Activated CD4-positive, alpha-beta T cell treated with anti-CD3 and anti-CD28 coated beads, Interleukin-2, amount 10 ng/mL, durations not matched to agents 24 days and 14 days (primary cell): ENCODE measurements around the gene ZNF205. TPM values are rescaled to one million over a fixed set of nuclear protein-coding genes. Genes with fewer than 3 reads are reported as not detected.
A peak's percentile ranks its signal among the peaks of the same experiment; 100 is the strongest.

ENCODE experiments used
- DNase-seq: peaks from one replicate; pipeline ENCODE4 v3.0.0; 2022
- H3K27ac Mint-ChIP-seq: one replicate; pipeline ENCODE4 v1.8.0; 2022; ENCODE audit warnings: mild to moderate bottlenecking, mixed read lengths
- H3K27me3 Mint-ChIP-seq: one replicate; pipeline ENCODE4 v1.8.0; 2022; ENCODE audit warnings: mixed read lengths
- H3K36me3 Mint-ChIP-seq: one replicate; pipeline ENCODE4 v1.8.0; 2022; ENCODE audit warnings: low read depth, mild to moderate bottlenecking, mixed read lengths
- H3K4me1 Mint-ChIP-seq: one replicate; pipeline ENCODE4 v1.8.0; 2021; ENCODE audit warnings: mixed read lengths
- H3K4me3 Mint-ChIP-seq: one replicate; pipeline ENCODE4 v1.8.0; 2022; ENCODE audit warnings: mild to moderate bottlenecking, moderate library complexity, mixed read lengths
- H3K9me3 Mint-ChIP-seq: one replicate; pipeline ENCODE4 v1.8.0; 2021; ENCODE audit warnings: mixed read lengths
- intact Hi-C: fragments of 100-400 bp; cut with micrococcal nuclease; formaldehyde crosslinking; loops from one replicate; pipeline ENCODE4 v1.15.1; 2023
- total RNA-seq: library from RNA; stranded (reverse); gene quantifications from 2 replicates; pipeline ENCODE4 v1.2.3, GENCODE V29; 2022

ZNF205 gene
- total RNA-seq, 1 donor from 2014 or later, result 0.21 TPM

- Mint-ChIP-seq H3K36me3 (no peaks in the 10 kb centered on the region), H3K9me3 (no peaks in the 10 kb centered on the region), H3K27me3 (peaks cover 2% of the 10 kb centered on the region), H3K27ac (peak overlapping the region; percentile 85), H3K4me3 (peak overlapping the region; percentile 78), H3K4me1 (peaks cover 36% of the 10 kb centered on the region)
- DNase-seq, result peak; percentile 86
- intact Hi-C loops, result loop anchor here (2.0 kb wide), 1 partner anchor 42 kb away; no protein-coding TSS in a partner anchor
Measured at GRCh38 chr16:3101018-3101840, 11.2 kb upstream of the ZNF205 start.

- Mint-ChIP-seq H3K4me3 (peak overlapping the region; percentile 78), H3K36me3 (no peaks in the 10 kb centered on the region), H3K4me1 (peaks cover 36% of the 10 kb centered on the region), H3K9me3 (no peaks in the 10 kb centered on the region), H3K27ac (peak overlapping the region; percentile 86), H3K27me3 (peaks cover 2% of the 10 kb centered on the region)
- intact Hi-C loops, result loop anchor here (2.0 kb wide), 1 partner anchor 43 kb away; no protein-coding TSS in a partner anchor
- peak; percentile 80 for DNase-seq
Measured at GRCh38 chr16:3101841-3102470, 10.4 kb upstream of the ZNF205 start.

GRCh38 chr16:3106205-3106928 lies 6.0 kb upstream of the ZNF205 start:
- DNase-seq, result peak; percentile 97
- peak overlapping the region; percentile 90 for H3K27ac Mint-ChIP-seq
- intact Hi-C loops, result loop anchor here (1.0 kb wide), 2 partner anchors 18 to 44 kb away; no protein-coding TSS in a partner anchor
- peaks cover 2% of the 10 kb centered on the region for H3K27me3 Mint-ChIP-seq
- H3K36me3 Mint-ChIP-seq, result no peaks in the 10 kb centered on the region
- peak overlapping the region; percentile 88 for H3K4me3 Mint-ChIP-seq
- H3K4me1 Mint-ChIP-seq, result peaks cover 22% of the 10 kb centered on the region
- no peaks in the 10 kb centered on the region for H3K9me3 Mint-ChIP-seq

GRCh38 chr16:3112881-3113574 lies 642 bp downstream of the ZNF205 start:
- Mint-ChIP-seq H3K4me3 (no peak overlapping the region), H3K36me3 (no peaks in the 10 kb centered on the region), H3K27me3 (peaks cover 14% of the 10 kb centered on the region), H3K9me3 (no peaks in the 10 kb centered on the region), H3K27ac (no peak overlapping the region), H3K4me1 (peaks cover 2% of the 10 kb centered on the region)
- DNase-seq, result no peak
- intact Hi-C loops, result no loop called here

GRCh38 chr16:3113765-3114479 lies 1.5 kb downstream of the ZNF205 start:
- intact Hi-C loops, result no loop called here
- H3K27ac Mint-ChIP-seq, result no peak overlapping the region
- no peak overlapping the region for H3K4me3 Mint-ChIP-seq
- H3K9me3 Mint-ChIP-seq, result no peaks in the 10 kb centered on the region
- DNase-seq, result no peak
- H3K36me3 Mint-ChIP-seq, result no peaks in the 10 kb centered on the region
- H3K27me3 Mint-ChIP-seq, result peaks cover 14% of the 10 kb centered on the region
- H3K4me1 Mint-ChIP-seq, result peaks cover 2% of the 10 kb centered on the region

GRCh38 chr16:3115003-3115402 lies 2.6 kb downstream of the ZNF205 start:
- no peak overlapping the region for H3K27ac Mint-ChIP-seq
- H3K27me3 Mint-ChIP-seq, result peaks cover 12% of the 10 kb centered on the region
- H3K4me3 Mint-ChIP-seq, result no peak overlapping the region
- DNase-seq, result no peak
- H3K36me3 Mint-ChIP-seq, result no peaks in the 10 kb centered on the region
- intact Hi-C loops, result no loop called here
- peaks cover 2% of the 10 kb centered on the region for H3K4me1 Mint-ChIP-seq
- no peaks in the 10 kb centered on the region for H3K9me3 Mint-ChIP-seq

GRCh38 chr16:3115561-3115960 lies 3.2 kb downstream of the ZNF205 start:
- Mint-ChIP-seq H3K4me3 (no peak overlapping the region), H3K27ac (no peak overlapping the region), H3K4me1 (peaks cover 2% of the 10 kb centered on the region), H3K27me3 (peaks cover 12% of the 10 kb centered on the region), H3K9me3 (no peaks in the 10 kb centered on the region), H3K36me3 (no peaks in the 10 kb centered on the region)
- DNase-seq, result no peak
- intact Hi-C loops, result no loop called here

- Mint-ChIP-seq H3K36me3 (no peaks in the 10 kb centered on the region), H3K27ac (no peak overlapping the region), H3K4me3 (no peak overlapping the region), H3K4me1 (peaks cover 3% of the 10 kb centered on the region), H3K27me3 (peaks cover 2% of the 10 kb centered on the region), H3K9me3 (no peaks in the 10 kb centered on the region)
- no peak for DNase-seq
- intact Hi-C loops, result no loop called here
Measured at GRCh38 chr16:3118204-3118790, 5.9 kb downstream of the ZNF205 start.

GRCh38 chr16:3118846-3119245 lies 6.5 kb downstream of the ZNF205 start:
- intact Hi-C loops, result no loop called here
- H3K27ac Mint-ChIP-seq, result no peak overlapping the region
- DNase-seq, result no peak
- no peaks in the 10 kb centered on the region for H3K27me3 Mint-ChIP-seq
- peaks cover 7% of the 10 kb centered on the region for H3K4me1 Mint-ChIP-seq
- no peaks in the 10 kb centered on the region for H3K36me3 Mint-ChIP-seq
- no peaks in the 10 kb centered on the region for H3K9me3 Mint-ChIP-seq
- H3K4me3 Mint-ChIP-seq, result no peak overlapping the region

- intact Hi-C loops, result no loop called here
Measured at GRCh38 chr16:3119286-3119685, 6.9 kb downstream of the ZNF205 start.

GRCh38 chr16:3119701-3120408 lies 7.5 kb downstream of the ZNF205 start:
- H3K27ac Mint-ChIP-seq, result no peak overlapping the region
- no peaks in the 10 kb centered on the region for H3K36me3 Mint-ChIP-seq
- H3K4me1 Mint-ChIP-seq, result peaks cover 10% of the 10 kb centered on the region
- H3K27me3 Mint-ChIP-seq, result no peaks in the 10 kb centered on the region
- intact Hi-C loops, result no loop called here
- no peak for DNase-seq
- H3K9me3 Mint-ChIP-seq, result no peaks in the 10 kb centered on the region
- H3K4me3 Mint-ChIP-seq, result no peak overlapping the region

More at GRCh38 chr16:3119286-3119685, 6.9 kb downstream of the ZNF205 start:
- Mint-ChIP-seq H3K27ac (no peak overlapping the region), H3K4me3 (no peak overlapping the region), H3K36me3 (no peaks in the 10 kb centered on the region), H3K4me1 (peaks cover 7% of the 10 kb centered on the region), H3K9me3 (no peaks in the 10 kb centered on the region), H3K27me3 (no peaks in the 10 kb centered on the region)
- no peak for DNase-seq

- Mint-ChIP-seq H3K27ac (no peak overlapping the region), H3K36me3 (peaks cover 3% of the 10 kb centered on the region), H3K4me3 (no peak overlapping the region), H3K27me3 (no peaks in the 10 kb centered on the region), H3K4me1 (peaks cover 13% of the 10 kb centered on the region), H3K9me3 (no peaks in the 10 kb centered on the region)
- DNase-seq, result no peak
- intact Hi-C loops, result no loop called here
Measured at GRCh38 chr16:3120435-3120834, 8.0 kb downstream of the ZNF205 start.
